ENCODE results near the gene SLC38A10.
"Not testable (repeated sequence)": the region's sequence is repeated elsewhere in the genome, so short reads cannot be mapped to it uniquely, and the experiment has no call there.

SLC38A10 gene

GRCh38 chr17:81310949-81311550, 15.9 kb upstream of the SLC38A10 start:
- DNase-seq, result no peak

DNA sequence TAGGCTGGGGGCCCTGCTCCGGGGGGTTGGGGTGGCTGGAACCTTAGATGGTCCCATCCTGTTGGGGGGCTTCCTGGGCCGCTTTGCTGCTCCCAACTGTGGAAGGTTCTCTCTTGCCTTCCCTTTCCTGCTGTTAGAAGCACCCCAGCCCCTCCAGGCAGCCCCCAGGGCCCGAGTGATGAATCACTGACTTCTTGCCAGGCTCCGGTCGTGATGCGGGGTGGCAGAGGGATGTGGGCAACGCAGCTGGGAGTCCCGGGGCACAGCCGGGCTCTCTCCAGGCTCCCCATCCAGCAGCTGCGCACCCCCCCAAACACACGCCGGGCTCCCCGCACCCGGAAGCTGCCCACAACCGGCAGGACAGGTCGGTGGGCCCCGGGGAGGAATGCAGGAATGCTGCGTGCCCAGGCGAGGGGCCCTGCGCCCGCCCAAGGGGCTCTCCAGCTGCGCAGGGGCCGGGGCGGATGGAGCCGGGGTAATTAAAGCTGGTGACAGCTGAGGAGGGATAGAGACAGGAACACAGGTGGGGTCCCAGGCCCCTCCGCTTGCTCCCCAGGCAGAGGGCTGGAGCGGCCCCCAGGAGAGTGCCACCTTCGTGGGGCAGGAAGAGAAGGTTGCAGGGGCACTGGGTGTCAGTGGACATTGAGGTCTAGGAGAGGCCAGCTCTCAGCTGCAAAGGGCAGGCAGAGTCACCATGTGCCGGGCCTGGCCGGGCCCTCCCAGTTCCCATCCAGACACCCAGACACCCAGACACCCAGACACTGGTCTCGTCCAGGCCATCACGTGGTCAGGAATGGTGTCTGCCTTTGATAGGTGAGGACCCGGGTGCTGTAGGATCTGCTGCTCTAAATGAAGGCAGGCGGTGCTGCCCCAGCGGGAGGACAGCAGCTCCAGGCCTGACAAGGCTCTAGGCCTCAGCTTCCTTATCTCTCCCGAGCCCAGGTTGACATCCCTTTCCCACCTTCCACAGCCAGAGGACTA, 15.0 kb upstream of the SLC38A10 start:
- no peak for DNase-seq

GRCh38 chr17:81309140-81309858, 14.2 kb upstream of the SLC38A10 start:
- DNase-seq, result no peak

GRCh38 chr17:81308784-81309139, 13.7 kb upstream of the SLC38A10 start:
- not testable (repeated sequence) for DNase-seq

GRCh38 chr17:81307636-81308560, 12.8 kb upstream of the SLC38A10 start:
- DNase-seq, result no peak

DNA sequence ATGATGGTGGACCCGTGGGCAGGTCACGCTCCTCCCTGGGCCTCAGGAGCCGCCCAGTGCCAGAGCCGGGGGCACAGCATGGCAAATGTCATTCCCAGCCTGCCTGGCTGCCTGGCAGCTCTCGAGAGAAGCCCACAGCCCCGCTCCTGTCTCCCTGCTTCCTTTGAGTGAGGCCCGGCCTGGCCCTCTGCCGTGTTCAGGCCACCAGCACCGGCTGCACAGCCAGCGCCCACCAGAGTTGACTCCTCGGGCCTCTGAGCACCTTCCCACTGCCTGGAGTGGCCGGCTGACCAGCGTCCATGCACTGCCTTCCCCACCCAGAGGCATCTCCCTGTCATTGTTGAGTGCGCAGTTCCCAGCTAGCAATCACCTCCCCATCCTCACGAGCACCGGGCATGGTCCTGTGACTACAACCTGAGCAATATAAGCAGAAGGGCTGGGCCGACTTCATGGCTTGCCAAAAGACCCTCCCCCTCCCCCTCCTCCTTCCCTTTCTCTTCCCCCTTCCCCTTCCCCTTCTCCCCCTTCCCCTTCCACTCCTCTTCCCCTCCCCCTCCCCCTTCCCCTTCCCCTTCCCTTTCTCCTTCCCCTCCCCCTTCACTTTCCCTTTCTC, 11.9 kb upstream of the SLC38A10 start:
- no peak for DNase-seq

GRCh38 chr17:81306491-81306890, 11.4 kb upstream of the SLC38A10 start:
- no peak for DNase-seq

DNA sequence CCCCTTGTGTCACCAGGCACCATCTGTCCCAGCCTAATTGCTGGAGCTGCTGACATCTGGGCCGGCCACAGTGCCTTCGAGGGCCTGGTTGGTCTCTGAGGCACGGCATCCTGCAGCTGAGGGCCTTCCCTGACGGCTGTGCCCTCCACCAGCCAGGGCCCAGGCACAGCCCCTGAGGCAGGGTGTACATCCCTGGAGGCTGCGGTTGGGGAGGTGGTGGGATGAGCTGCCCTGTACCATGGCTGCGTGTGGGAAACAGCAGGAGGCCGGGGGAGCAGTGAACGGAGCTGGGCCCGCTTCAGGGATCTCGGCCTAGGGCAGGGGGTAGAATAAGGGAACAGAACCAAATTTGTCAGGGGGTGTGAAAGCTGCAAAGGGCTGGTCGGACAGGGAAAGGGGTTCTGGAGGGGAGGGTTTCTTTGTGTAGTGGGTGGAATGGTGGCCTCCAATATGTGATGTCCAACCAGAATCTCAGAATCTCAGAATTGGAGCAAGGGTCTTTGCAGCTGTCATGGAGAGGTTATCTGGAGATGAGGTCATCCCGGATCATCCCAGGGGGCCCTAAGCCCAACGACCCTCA, 10.0 kb upstream of the SLC38A10 start:
- DNase-seq, result no peak

DNA sequence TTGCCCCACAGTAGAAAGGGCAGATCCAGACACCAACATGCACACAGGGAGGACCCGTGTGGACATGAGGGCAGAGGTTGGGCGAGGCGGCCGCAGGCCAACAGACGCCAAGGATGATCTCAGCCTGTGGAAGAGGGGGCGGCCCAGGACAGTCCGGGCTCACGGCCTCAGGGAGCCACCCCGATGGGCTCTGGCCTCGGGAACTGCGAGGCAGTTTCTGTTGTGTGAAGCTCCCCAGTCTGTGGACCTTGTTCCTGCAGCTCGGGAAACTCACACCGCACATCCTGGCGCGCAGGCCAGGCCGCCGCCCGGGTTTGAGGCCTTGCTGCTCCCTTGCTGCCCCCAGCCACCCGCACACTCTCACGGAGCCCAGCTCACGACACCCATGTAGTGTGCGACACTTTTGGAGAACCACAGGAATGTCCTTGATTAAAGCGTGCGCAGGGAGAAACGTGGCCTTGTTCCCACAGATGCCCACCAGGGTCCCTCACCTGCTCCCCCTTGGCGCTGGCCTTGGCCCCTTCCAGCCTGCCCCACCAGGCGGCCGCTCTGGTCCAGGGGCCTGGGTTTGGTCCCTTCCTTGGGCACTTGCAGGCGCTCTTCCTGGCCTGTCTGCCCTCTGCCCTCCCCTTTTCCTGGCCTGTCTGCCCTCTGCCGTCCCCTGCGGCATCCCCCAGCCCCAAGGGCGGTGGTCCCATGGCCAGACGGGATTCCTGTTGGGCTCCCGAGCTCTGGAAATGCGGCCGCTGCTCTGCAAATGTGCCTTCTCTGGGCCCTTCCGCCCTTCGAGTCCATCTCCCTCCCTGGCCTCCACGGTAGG, 9.3 kb upstream of the SLC38A10 start:
- DNase-seq, result no peak

DNA sequence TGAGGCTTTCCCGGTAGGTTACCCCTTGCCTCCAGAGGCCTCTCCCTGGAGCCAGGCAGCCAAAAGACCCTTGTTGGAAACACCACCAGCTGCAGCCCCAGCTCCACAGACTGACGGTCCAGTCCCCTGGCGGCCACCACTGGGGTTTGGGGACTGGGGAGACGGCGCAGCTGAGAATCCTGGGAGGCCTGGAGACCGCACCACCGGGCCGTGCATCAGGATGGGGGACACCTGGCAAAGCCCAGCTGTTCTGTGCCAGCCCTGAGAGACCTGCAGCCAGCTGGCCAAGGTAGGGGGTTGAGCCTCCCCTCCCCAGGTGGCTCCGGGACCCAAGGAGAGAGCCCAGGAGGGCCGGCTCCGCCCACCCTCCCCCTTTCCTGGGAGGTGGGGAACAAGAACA, 8.3 kb upstream of the SLC38A10 start:
- DNase-seq, result no peak

- no peak for DNase-seq
These were observed 7.8 kb upstream of the SLC38A10 start for GRCh38 chr17:81302861-81303333.

DNA sequence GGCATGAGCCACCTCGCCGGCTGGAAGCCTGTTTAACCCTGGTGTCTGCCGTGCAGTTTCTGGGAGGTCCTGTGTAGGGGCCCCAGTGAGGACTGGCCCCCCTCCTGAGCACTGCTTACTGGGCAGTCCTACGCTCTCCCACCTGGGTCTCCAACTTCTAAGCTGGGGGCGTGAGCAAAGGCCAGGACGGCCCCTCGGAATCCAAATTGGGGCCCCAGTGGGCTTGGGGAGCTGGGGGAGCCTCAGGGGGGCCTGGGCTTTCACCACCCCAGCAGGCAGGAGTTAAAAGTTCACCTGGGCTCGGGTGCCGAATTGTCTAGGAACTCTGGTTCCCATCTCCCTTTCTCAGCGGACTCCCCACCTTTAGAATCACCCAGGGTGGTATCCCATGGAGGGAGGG, 7.2 kb upstream of the SLC38A10 start:
- DNase-seq, result no peak

GRCh38 chr17:81301195-81302144, 6.4 kb upstream of the SLC38A10 start:
- no peak for DNase-seq

GRCh38 chr17:81300586-81301155, 5.6 kb upstream of the SLC38A10 start:
- DNase-seq, result no peak

- DNase-seq, result no peak
These were observed 4.9 kb upstream of the SLC38A10 start for GRCh38 chr17:81299846-81300585.

DNA sequence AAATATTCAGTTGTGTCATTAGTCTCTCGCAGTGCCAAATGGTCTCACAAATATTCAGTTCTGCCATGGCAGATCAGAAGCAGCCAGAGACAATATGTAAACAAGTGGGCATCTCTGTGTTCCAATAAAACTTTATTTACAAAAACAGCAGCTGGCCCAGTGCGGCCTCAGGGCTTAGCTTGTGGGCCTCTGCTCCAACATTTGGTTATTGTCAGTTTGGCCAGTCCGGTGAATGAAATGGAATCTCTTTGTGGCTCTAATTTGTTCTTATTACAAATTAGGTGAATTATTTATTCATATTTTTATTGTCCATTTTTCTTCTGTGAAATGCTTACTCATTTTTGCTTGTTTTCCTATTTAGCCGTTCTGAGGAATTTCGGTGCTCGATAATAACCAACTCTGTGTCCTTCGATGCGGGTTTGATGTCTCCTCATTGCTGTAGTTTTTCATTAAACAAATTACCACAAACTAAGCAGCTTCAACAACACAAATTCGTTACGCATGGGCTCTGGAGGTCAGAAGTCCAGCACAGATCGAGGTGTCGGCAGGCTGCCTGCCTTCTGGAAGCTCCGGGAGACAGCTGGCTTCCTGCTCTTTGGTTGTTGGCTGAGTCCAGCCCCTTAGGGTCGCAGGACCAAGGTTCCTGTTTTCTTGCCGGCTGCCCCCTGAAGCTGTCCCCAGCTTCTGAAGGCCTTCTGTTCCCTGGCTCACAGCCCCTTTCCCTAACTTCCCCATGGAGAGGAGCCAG, 4.1 kb upstream of the SLC38A10 start:
- no peak for DNase-seq

DNA sequence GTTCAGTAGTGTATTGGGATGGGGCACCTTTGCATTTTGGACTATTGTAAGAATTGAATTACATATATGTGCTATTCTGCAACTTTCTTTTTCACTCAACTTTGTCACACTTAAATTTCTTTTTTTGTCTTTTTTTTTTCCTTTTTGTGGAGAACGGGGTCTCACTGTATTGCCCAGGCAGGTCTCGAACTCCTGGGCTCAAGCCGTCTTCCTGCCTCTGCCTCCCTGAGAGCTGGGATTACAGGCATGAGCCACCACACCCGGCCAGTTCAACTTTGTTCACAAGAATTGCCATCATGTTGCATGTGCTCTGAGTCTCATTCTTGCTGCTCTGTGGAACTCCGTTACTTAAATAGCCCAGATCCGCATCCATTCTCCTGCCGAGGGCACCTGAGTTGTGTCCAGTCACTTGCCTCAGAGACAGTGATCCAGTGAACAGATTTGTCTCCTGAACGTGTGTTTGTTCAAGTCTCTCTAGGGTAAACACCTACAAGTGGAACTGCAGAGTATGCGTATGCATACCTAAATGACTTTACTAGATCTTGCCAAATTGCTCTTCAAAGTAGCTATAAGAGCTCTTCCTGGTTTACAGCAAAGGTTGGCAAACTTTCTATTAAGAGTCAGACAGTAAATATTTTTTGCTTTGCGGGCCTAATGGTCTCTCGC, 3.4 kb upstream of the SLC38A10 start:
- no peak for DNase-seq
